ENCODE data around the gene ASAP2.

Gene ASAP2

DNA sequence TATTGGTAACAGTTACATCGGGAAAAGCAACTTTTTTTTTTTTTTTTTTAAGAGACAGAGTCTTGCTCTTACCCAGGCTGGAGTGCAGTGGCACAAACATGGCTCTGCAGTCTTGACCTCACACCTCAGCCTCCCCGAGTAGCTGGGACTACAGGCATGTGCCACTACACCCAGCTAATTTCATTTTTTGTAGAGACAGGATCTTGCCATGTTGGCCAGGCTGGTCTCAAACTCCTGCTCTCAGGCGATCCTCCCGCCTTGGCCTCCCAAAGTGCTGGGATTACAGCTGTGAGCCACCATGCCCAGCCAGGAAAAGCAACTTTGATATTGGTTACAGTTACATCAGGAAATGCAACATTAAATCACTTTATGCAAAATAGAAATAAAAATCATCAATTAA, 212.1 kb downstream of the ASAP2 start:
- no peak for DNase-seq (ENCODE audit: low read depth, low spot score)
- POLR2A ChIA-PET: no interaction called here
- CTCF ChIA-PET: no interaction called here
- TF ChIP-seq, protein P1, sequence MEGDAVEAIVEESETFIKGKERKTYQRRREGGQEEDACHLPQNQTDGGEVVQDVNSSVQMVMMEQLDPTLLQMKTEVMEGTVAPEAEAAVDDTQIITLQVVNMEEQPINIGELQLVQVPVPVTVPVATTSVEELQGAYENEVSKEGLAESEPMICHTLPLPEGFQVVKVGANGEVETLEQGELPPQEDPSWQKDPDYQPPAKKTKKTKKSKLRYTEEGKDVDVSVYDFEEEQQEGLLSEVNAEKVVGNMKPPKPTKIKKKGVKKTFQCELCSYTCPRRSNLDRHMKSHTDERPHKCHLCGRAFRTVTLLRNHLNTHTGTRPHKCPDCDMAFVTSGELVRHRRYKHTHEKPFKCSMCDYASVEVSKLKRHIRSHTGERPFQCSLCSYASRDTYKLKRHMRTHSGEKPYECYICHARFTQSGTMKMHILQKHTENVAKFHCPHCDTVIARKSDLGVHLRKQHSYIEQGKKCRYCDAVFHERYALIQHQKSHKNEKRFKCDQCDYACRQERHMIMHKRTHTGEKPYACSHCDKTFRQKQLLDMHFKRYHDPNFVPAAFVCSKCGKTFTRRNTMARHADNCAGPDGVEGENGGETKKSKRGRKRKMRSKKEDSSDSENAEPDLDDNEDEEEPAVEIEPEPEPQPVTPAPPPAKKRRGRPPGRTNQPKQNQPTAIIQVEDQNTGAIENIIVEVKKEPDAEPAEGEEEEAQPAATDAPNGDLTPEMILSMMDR (IDR thresholded peaks at IDR 0.05; ENCODE audit: insufficient read depth, low read length, missing control alignments): no peak
- H3K4me3 ChIP-seq (ENCODE audit: low read depth, low read length): no peak overlapping the region

DNA sequence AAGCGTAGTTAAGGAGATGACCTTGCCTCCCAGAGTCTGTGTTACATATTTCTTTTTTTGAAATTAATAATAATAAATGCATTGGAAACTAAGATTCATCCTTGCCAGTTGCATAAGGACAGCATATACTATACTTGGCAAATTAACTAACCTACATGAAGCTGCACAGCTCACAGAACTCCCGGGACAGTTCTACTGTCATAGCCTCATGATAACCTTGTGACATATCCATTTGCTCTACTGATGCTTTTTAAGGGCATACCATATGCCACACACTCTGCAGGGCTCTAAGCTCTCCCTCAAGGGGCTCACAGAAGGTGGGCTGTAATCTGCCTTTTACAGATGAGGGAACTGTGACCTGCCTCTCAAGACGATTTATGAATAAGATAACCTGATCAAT, 212.9 kb downstream of the ASAP2 start:
- CTCF ChIA-PET: no interaction called here
- no peak overlapping the region for H3K4me3 ChIP-seq (ENCODE audit: low read depth, low read length)
- POLR2A ChIA-PET: no interaction called here
- TF ChIP-seq, protein P1 (IDR thresholded peaks at IDR 0.05; ENCODE audit: insufficient read depth, low read length, missing control alignments): no peak
- no peak for DNase-seq (ENCODE audit: low read depth, low spot score)

DNA sequence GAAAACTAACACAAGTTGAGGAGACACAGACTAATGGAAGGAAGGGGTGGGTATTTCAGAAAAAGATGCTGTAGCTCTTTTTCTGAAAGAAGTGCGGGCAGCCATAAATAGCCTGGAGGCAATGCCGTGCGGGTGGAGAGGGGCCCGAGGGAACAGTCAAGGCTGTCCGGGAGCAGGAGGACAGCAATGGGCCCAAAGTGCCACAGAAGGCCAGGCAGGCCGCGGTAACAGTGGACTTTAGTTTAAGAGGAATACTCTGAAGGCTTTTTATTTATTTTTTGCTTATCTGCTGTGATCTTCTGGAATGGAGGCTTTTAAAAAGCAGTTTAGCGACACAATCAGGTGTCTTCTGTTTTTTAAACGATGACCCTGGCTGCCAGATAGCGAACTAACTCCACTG, 213.9 kb downstream of the ASAP2 start:
- CTCF ChIA-PET: no interaction called here
- POLR2A ChIA-PET: no interaction called here
- no peak for DNase-seq (ENCODE audit: low read depth, low spot score)
- H3K4me3 ChIP-seq (ENCODE audit: low read depth, low read length): no peak overlapping the region
- TF ChIP-seq, protein P1 (IDR thresholded peaks at IDR 0.05; ENCODE audit: insufficient read depth, low read length, missing control alignments): no peak

DNA sequence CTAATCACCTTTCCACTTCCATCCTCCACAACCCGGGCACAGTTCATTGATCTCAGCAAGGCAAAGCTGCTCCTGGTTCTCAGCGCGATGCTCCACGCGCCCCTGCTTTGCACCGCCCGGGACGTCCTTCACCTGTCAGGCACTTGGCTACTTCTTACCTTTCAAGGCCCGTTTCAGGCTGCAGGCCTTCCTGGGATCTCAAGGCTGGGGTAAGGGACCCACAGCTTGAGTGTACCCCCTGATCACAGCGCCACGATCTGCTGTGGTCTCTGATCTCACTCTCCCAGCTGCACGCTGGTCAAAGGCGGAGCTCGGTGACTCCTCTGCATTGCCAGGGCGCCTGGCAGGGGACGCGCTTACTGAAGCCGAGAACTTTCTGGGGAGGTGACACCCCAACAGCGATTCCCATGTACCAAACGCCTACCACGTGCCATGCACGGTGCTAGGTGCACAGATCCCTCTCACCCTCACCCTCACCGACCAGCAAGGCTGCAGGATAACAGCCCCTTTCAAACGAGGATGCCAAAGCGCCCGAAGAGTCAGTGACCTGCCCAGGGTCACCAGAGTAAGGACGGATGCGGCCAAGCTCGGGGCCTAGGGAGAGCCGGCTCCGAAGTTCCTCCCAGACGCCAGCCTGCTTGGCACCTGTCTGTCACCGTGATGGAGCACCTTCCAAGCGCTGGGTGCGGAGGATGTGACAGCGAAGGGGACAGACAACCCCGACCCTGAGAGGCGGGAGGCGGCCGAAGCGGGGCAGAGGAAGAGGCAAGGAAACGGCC, 215.9 kb downstream of the ASAP2 start:
- peak overlapping the region; percentile 98 for H3K4me3 ChIP-seq (ENCODE audit: low read depth, low read length)
- TF ChIP-seq, protein P1 (IDR thresholded peaks at IDR 0.05; ENCODE audit: insufficient read depth, low read length, missing control alignments): no peak
- POLR2A ChIA-PET: interaction anchor here (0.7 to 1.4 kb wide), 5 partner anchors 9 to 208 kb away, joined by 3 to 4 read pairs (median 3); partner anchors contain the start of genes ADAM17 and YWHAQ
- no peak for DNase-seq (ENCODE audit: low read depth, low spot score)
- CTCF ChIA-PET: interaction anchor here (0.9 to 2.9 kb wide), 5 partner anchors 9 to 280 kb away, joined by 3 to 14 read pairs (median 7); partner anchors contain the start of gene ASAP2

DNA sequence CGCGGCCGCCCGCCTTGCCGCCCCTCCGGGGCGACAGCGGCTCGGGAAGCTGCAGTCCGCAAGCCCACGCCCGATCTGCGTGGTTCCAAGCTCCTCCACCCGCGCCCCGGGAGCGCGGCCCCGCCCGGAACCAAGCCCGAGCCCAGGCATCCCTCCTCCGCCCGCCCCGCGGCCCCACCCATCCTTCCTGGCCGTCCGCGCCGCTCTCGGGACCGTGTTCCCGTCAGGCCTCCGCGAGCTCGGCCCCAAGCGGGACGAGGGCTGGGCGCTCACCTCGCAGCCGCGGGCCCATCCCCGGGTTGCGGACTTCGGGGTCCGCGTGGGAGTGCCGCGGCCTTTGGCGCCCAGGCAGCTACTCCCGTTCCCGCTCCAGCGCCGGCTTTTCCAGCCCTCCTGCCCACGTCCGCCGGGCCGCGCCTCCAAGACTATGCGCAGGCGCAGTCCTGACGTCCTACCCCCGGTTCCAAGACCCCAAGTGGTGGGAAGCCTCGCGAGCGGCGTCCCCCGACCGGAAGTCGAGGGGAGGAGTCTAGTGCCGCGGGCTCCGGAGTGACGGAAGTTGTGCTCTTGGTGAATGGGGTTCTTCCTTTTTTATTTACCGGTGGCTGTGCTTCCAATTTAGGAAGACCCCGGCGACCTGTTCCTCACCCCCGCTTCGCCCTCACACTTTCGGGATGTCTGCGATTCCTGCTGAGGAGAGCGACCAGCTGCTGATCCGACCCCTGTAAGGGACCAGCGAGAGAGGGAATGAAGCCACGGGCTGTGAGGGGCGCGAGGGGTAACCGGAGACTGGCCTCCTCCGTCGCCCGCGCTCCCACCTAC, 216.7 kb downstream of the ASAP2 start, which contains the start of the genes CPSF3 and ITGB1BP1:
Gene CPSF3, plus strand, starts transcription at position 555 of the 822 bp plus-strand sequence. Its CDS starts 120 bp downstream, at position 675.
Gene ITGB1BP1, minus strand, starts transcription at position 429 of the 822 bp plus-strand sequence. CDS start 4,831 bp downstream, outside the sequence.
- TF ChIP-seq, protein P1 (IDR thresholded peaks at IDR 0.05; ENCODE audit: insufficient read depth, low read length, missing control alignments): no peak

More for the DNA sequence above, 216.7 kb downstream of the ASAP2 start, which contains the start of the genes CPSF3 and ITGB1BP1:
- DNase-seq (ENCODE audit: low read depth, low spot score): peak; percentile 71
- ChIA-PET POLR2A (interaction anchor here (0.6 to 1.4 kb wide), 8 partner anchors 10 to 208 kb away, joined by 3 to 4 read pairs (median 3); partner anchors contain the start of genes ADAM17 and YWHAQ), CTCF (interaction anchor here (0.9 to 2.9 kb wide), 6 partner anchors 10 to 284 kb away, joined by 3 to 14 read pairs (median 6); partner anchors contain the start of gene ASAP2)
- peak within 1 kb of the TSS; percentile 98 for H3K4me3 ChIP-seq (ENCODE audit: low read depth, low read length)
